ENCODE measurements around the gene ANKMY1.

Gene ANKMY1

DNA sequence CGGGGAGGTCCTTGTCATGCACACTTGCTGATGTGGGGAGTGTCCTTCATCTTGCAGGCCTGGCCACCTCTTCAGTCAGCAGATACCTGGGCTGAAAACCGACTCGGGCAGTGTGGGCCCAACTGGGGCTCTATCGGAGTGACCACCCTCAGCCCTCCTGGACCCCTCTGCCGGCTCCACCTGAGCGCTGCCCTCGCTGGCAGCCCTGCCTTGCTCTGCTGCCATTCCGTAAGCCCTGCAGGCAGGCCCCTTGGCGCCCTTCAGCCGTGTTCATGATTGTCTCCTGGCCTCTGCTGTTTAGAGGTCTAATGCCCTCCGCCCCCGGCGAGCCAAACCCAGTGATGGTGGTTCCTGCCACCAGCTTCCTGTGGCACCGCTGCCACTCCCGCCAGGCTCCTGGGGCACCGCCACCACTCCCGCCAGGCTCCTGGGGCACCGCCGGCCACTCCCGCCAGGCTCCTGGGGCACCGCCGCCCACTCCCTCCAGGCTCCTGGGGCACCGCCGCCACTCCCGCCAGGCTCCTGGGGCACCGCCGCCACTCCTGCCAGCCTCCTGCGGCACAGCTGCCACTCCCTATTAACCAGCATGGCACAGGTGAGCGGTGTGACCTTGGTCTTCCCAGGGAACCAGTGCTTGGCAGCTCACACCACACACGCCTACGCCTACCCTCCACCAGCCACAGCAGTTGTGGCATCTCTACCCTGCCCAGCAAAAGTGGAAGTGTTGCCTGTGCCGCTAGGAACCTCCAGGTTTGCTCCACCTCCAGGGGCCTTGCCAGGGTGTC is 44.7 kb upstream of the ANKMY1 start:
- H3K4me3 ChIP-seq (ENCODE audit: low read depth, low read length): no peak overlapping the region
- no peak for DNase-seq (ENCODE audit: low read depth)
- TF ChIP-seq, protein P1, sequence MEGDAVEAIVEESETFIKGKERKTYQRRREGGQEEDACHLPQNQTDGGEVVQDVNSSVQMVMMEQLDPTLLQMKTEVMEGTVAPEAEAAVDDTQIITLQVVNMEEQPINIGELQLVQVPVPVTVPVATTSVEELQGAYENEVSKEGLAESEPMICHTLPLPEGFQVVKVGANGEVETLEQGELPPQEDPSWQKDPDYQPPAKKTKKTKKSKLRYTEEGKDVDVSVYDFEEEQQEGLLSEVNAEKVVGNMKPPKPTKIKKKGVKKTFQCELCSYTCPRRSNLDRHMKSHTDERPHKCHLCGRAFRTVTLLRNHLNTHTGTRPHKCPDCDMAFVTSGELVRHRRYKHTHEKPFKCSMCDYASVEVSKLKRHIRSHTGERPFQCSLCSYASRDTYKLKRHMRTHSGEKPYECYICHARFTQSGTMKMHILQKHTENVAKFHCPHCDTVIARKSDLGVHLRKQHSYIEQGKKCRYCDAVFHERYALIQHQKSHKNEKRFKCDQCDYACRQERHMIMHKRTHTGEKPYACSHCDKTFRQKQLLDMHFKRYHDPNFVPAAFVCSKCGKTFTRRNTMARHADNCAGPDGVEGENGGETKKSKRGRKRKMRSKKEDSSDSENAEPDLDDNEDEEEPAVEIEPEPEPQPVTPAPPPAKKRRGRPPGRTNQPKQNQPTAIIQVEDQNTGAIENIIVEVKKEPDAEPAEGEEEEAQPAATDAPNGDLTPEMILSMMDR (IDR thresholded peaks at IDR 0.05; ENCODE audit: low read depth, low read length, missing control alignments): no peak

DNA sequence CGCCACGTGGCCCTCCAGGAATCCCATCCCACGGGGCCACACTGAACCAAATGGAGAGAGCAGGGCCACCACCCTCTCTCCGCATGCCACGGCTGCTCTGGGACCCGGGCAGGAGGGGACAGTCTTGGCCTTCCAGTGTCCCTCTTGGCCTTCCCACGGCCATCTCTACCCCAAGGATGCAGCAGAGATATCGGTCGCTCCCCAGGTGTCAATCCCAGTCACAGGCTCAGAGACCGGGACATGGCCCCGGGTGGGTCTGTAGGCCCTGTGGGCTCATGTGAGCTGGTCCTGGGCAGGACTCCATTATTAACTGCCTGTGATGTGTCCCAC is 44.0 kb upstream of the ANKMY1 start:
- TF ChIP-seq, protein P1 (IDR thresholded peaks at IDR 0.05; ENCODE audit: low read depth, low read length, missing control alignments): no peak
- no peak overlapping the region for H3K4me3 ChIP-seq (ENCODE audit: low read depth, low read length)
- DNase-seq (ENCODE audit: low read depth): no peak

DNA sequence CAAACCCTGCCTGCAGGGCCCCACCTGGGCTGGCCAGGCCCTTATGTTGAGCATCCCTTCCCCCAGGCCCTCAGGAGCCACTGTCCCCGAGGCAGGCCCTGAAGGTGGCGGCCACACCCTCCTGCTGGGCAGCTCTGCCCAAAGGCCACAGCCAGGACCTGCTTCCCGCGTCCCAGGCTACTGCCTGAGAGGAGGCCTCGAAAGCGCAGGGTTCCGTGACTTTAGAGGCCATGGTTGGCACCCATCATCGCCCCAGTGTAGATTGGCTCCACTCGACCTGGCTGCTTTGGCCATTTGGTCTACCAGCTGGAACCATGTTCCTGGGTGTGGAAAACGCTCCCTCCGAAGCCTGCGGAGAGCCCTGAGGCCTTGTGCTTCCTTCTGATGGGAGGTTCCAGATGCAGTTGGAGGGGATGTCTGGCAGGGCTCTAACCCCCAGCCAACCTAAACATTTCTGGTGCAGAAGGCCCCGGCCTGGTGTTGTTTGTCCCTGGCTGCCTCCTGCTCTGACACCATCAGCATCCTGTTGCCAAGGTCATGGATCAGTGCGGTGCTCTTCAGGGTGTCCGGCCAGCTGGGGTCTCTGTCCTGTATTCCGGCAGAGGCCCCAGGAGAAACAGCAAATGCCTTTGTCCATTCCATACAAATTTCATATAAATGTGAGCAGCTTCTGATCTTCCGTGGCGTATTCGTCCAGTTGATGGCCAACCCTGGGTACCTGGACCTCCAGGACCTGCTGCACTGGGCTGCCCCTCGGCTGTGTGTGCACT is 43.5 kb upstream of the ANKMY1 start:
- no peak overlapping the region for H3K4me3 ChIP-seq (ENCODE audit: low read depth, low read length)
- TF ChIP-seq, protein P1 (IDR thresholded peaks at IDR 0.05; ENCODE audit: low read depth, low read length, missing control alignments): no peak
- no peak for DNase-seq (ENCODE audit: low read depth)

DNA sequence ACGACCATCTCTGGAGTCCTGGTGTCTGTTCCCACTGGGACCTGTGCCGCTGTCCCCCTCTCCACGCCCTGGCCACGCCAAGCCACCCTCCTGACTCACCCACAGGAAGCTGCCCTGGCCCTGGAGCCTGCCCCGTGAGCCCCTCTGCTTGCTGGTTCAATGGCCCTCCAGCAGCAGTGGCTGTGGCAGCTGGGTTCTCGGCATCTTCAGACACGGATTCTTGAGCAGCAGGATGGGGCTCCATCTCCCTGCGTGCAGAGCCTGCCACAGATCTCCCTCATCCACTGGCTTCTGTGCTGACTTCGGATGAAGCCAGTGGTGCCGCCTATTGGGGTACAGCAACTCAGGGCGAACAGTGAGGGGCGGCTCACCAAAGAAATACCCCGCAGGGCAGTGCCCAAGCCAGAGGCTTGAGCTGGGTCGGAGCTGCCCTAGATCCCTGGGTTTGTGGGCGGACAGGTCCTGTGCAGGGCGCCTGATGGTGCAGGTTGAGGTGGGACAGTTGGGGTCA is 42.7 kb upstream of the ANKMY1 start:
- DNase-seq (ENCODE audit: low read depth): no peak
- TF ChIP-seq, protein P1 (IDR thresholded peaks at IDR 0.05; ENCODE audit: low read depth, low read length, missing control alignments): no peak
- no peak overlapping the region for H3K4me3 ChIP-seq (ENCODE audit: low read depth, low read length)

DNA sequence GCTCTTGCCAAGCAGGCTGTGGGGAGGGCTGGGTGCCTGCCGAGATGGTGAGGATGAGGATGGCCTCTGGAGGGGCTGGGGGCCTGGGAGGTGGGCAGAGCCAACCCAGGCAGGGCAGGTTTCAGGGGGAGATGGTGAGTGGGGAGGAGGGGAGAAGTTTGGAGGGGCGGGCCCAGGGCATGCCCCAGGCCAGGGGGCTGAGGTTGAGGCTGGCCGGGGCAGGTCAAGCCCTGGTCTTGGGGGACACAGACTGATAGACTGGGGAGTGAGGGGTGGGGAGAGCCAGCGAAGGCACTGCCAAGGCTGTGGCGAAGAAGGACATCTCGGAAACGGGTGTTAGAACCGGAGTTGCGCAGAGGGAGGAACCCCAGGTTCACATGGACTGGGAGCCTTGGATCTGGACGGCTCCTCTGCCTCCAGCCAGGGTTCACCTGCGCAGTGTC is 41.4 kb upstream of the ANKMY1 start:
- TF ChIP-seq, protein P1 (IDR thresholded peaks at IDR 0.05; ENCODE audit: low read depth, low read length, missing control alignments): no peak
- no peak for DNase-seq (ENCODE audit: low read depth)
- no peak overlapping the region for H3K4me3 ChIP-seq (ENCODE audit: low read depth, low read length)

DNA sequence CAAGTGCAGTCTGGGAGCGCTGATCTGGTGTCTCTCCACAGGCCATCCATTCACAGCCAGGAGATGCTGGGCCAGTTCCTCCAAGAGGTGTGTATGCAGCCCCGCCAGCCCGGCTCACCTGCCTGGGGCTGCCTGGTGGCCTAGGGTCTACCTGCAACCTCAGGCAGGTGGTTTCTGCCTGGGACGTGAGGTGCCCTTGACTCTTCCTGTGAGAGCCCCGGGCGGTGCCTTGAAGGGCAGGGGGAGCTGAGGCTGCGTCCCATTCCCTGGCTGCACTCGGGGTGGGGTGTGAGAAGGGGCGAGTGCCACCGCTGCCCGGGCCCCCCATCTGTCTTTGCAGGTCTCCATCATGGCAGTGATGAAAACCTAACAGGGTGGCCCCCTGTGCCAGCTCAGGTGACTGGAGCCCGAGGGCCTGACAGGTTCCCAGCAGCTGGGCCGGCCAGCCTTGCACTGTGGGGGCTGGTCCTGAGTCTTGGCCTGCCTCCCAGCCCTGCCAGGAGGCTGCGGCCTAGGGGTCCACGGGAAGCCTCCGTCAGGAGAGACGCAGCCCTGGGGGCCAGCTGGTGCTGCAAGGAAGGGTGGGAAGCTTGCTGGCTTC is 40.6 kb upstream of the ANKMY1 start:
- TF ChIP-seq, protein P1 (IDR thresholded peaks at IDR 0.05; ENCODE audit: low read depth, low read length, missing control alignments): no peak
- H3K4me3 ChIP-seq (ENCODE audit: low read depth, low read length): no peak overlapping the region
- DNase-seq (ENCODE audit: low read depth): no peak

Data from GM12864 (cell line).